GM23338 (cell line): Measurements from ENCODE around the gene LAMB1. TPM values are rescaled to one million over a fixed set of nuclear protein-coding genes. Genes with fewer than 3 reads are reported as not detected.

Experiments
- ATAC-seq: fragments of 200-7000 bp; cut with Tn5 transposase; 3 replicates; pipeline ENCODE4 v1.9.1; 2020
- DNase-seq: peaks from one replicate; pipeline ENCODE4 v3.0.0-alpha.2; 2015; ENCODE audit warnings: low spot score
- H2AFZ ChIP-seq: fragments of 200-600 bp; sonication (generic); 2 replicates; pipeline ENCODE4 v1.8.0; 2016; ENCODE audit warnings: antibody characterized with exemption, mild to moderate bottlenecking, moderate library complexity
- H3F3A ChIP-seq: fragments of 200-600 bp; sonication (generic); replicated peaks from 2 replicates; pipeline ENCODE4 v1.8.0; 2017; ENCODE audit warnings: antibody characterized with exemption, mixed run types, low read depth
- H3K27ac ChIP-seq: fragments of 200-600 bp; sonication (generic); 2 replicates; pipeline ENCODE4 v1.6.1; 2016; ENCODE audit warnings: low read depth
- H3K27me3 ChIP-seq: fragments of 200-600 bp; sonication (generic); 2 replicates; pipeline ENCODE4 v1.8.0; 2016; ENCODE audit warnings: mild to moderate bottlenecking, mixed run types, moderate library complexity; ENCODE audit not compliant: insufficient read depth
- H3K36me3 ChIP-seq: fragments of 200-600 bp; sonication (generic); 2 replicates; pipeline ENCODE4 v1.8.0; 2016; ENCODE audit warnings: mild to moderate bottlenecking; ENCODE audit not compliant: insufficient read depth
- H3K4me1 ChIP-seq: fragments of 200-600 bp; sonication (generic); 2 replicates; pipeline ENCODE4 v1.8.0; 2016; ENCODE audit warnings: mild to moderate bottlenecking, moderate library complexity; ENCODE audit not compliant: insufficient read depth
- H3K4me2 ChIP-seq: fragments of 200-600 bp; sonication (generic); 2 replicates; pipeline ENCODE4 v1.7.1; 2017; ENCODE audit warnings: mixed run types
- H3K4me3 ChIP-seq: fragments of 200-600 bp; sonication (generic); 2 replicates; pipeline ENCODE4 v1.6.1; 2016; ENCODE audit warnings: mixed run types
- H3K79me2 ChIP-seq: fragments of 200-600 bp; sonication (generic); replicated peaks from 2 replicates; pipeline ENCODE4 v1.8.0; 2017; ENCODE audit warnings: mild to moderate bottlenecking; ENCODE audit not compliant: insufficient read depth
- H3K9me2 ChIP-seq: fragments of 200-600 bp; sonication (generic); 2 replicates; pipeline ENCODE4 v1.8.0; 2017; ENCODE audit not compliant: insufficient read depth
- H4K20me1 ChIP-seq: fragments of 200-600 bp; sonication (generic); replicated peaks from 2 replicates; pipeline ENCODE4 v1.8.0; 2017; ENCODE audit warnings: mild to moderate bottlenecking; ENCODE audit not compliant: insufficient read depth
- H3K27ac Mint-ChIP-seq: 2 replicates; pipeline ENCODE4 v1.8.0; 2020; ENCODE audit warnings: inconsistent platforms, mild to moderate bottlenecking, moderate library complexity, mixed read lengths
- H3K27me3 Mint-ChIP-seq: 3 replicates; pipeline ENCODE4 v1.8.0; 2022; ENCODE audit warnings: low read depth, mild to moderate bottlenecking, moderate library complexity, mixed read lengths, inconsistent platforms; ENCODE audit not compliant: insufficient read depth, poor library complexity
- H3K36me3 Mint-ChIP-seq: 3 replicates; pipeline ENCODE4 v1.8.0; 2021; ENCODE audit warnings: low read depth, mild to moderate bottlenecking, inconsistent platforms, moderate library complexity, mixed read lengths
- H3K4me1 Mint-ChIP-seq: 3 replicates; pipeline ENCODE4 v1.8.0; 2020; ENCODE audit warnings: mild to moderate bottlenecking, inconsistent platforms, mixed read lengths
- H3K4me3 Mint-ChIP-seq: 3 replicates; pipeline ENCODE4 v1.8.0; 2021; ENCODE audit warnings: moderate library complexity, mild to moderate bottlenecking, inconsistent platforms, mixed read lengths
- H3K9me3 Mint-ChIP-seq: 3 replicates; pipeline ENCODE4 v1.8.0; 2020; ENCODE audit warnings: moderate library complexity, mild to moderate bottlenecking, inconsistent platforms, mixed read lengths
- CREB1 ChIP-seq: fragments of 250-450 bp; sonication (Bioruptor Pico); IDR thresholded peaks from 2 replicates; pipeline ENCODE4 v1.5.0; 2020; ENCODE audit warnings: low read depth, mild to moderate bottlenecking, moderate library complexity
- EZH2 ChIP-seq: fragments of 200-600 bp; sonication (generic); IDR thresholded peaks from one replicate; pipeline ENCODE4 v1.8.0; 2017; ENCODE audit warnings: antibody characterized with exemption, mild to moderate bottlenecking, low read depth; ENCODE audit not compliant: unreplicated experiment
- EZH2phosphoT487 ChIP-seq: fragments of 200-600 bp; sonication (generic); IDR thresholded peaks from one replicate; pipeline ENCODE4 v1.8.1; 2018; ENCODE audit warnings: antibody characterized with exemption; ENCODE audit not compliant: unreplicated experiment
- JUNB ChIP-seq: IDR thresholded peaks from one replicate; pipeline ENCODE4 v1.6.1; 2016; ENCODE audit warnings: antibody characterized with exemption; ENCODE audit not compliant: unreplicated experiment
- NANOG ChIP-seq: IDR thresholded peaks from 2 replicates; pipeline ENCODE4 v1.6.1; 2016; ENCODE audit warnings: antibody characterized with exemption, borderline replicate concordance
- POLR2AphosphoS5 ChIP-seq: IDR thresholded peaks from 2 replicates; pipeline ENCODE4 v1.6.1; 2016; ENCODE audit warnings: antibody characterized with exemption, low read depth
- STAT1 ChIP-seq: IDR thresholded peaks from one replicate; pipeline ENCODE4 v1.6.1; 2016; ENCODE audit warnings: antibody characterized with exemption; ENCODE audit not compliant: unreplicated experiment
- ZNF114 ChIP-seq: fragments of 250-450 bp; sonication (Bioruptor Pico); IDR thresholded peaks from 2 replicates; pipeline ENCODE4 v1.5.0; 2020; ENCODE audit warnings: mild to moderate bottlenecking, moderate library complexity
- ZNF331 ChIP-seq: fragments of 250-450 bp; sonication (Bioruptor Pico); IDR thresholded peaks from 2 replicates; pipeline ENCODE4 v1.5.0; 2020; ENCODE audit warnings: low read depth, mild to moderate bottlenecking, moderate library complexity
- polyA plus RNA-seq: library from polyadenylated mRNA; unstranded; fragments of >200 nt; fragmentation: Nextera tagmentation; extraction: Ambion mirVana; gene quantifications from 2 replicates; pipeline ENCODE4 v1.2.1, GENCODE V29; 2016
- total RNA-seq: library from RNA; depleted of rRNA; stranded (reverse); fragments of >200 nt; shearing (Covaris generic); gene quantifications from 2 replicates; pipeline ENCODE4 v1.2.3, GENCODE V29; 2014
- TF ChIP-seq, protein P1 (sequence below): IDR thresholded peaks from 2 replicates; pipeline ENCODE4 v1.6.1; 2016; ENCODE audit warnings: antibody characterized with exemption
- TF ChIP-seq, protein P2 (sequence below), 2 experiments: fragments of 200-600 bp in 1 of 2; sonication (generic) in 1 of 2; conservative IDR thresholded peaks; 2 replicates each; pipeline versions ENCODE4 v1.5.1 to v1.6.1; 2016 to 2017; ENCODE audit warnings: antibody characterized with exemption in 2 of 2, low read depth in 2 of 2, mild to moderate bottlenecking in 2 of 2, moderate library complexity in 1 of 2
- TF ChIP-seq, protein P3 (sequence below): fragments of 250-450 bp; sonication (Bioruptor Pico); IDR thresholded peaks from 2 replicates; pipeline ENCODE4 v1.5.0; 2020; ENCODE audit warnings: mild to moderate bottlenecking, moderate library complexity
- TF ChIP-seq, protein P4 (sequence below): IDR thresholded peaks from one replicate; pipeline ENCODE4 v1.6.1; 2018; ENCODE audit warnings: antibody characterized with exemption; ENCODE audit not compliant: unreplicated experiment

The LAMB1 gene
- total and polyA plus RNA-seq, 2 experiments from 2014 or later, result 53.5 to 57.8 TPM

DNA sequence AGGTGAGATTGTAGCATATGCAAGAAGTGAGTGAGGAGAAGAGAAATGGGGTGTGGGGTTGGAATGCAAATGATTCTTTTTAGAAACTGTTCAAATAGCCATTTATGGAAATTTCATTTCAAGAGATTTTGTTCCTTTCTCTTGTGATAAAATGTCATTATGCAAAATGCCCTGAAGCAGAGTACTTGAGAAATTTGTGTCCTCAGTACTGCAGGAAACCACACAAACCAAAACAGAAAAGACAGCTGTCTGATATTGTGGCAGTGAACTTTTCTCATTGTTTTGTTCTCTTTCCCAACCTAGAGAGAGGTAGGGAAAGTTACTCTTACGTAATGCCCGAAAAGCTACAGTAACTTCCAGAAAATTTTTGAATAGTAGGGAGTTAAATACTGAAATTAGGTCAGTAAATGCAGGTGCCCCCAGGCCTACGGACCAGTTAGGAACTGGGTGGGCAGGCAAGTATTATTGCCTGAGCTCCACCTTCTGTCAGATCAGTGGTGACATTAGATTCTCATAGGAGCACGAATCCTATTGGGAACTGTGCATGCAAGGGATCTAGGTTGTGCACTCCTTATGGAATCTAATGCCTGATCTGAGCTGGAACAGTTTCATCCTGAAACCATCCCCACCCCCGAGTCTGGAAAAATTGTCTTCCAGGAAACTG is 78.0 kb downstream of the LAMB1 start:
- TF ChIP-seq, protein P1, sequence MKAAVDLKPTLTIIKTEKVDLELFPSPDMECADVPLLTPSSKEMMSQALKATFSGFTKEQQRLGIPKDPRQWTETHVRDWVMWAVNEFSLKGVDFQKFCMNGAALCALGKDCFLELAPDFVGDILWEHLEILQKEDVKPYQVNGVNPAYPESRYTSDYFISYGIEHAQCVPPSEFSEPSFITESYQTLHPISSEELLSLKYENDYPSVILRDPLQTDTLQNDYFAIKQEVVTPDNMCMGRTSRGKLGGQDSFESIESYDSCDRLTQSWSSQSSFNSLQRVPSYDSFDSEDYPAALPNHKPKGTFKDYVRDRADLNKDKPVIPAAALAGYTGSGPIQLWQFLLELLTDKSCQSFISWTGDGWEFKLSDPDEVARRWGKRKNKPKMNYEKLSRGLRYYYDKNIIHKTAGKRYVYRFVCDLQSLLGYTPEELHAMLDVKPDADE, result no peak
- TF ChIP-seq NANOG (no peak), CREB1 (no peak), EZH2 (no peak), STAT1 (no peak), JUNB (no peak), ZNF114 (no peak), POLR2AphosphoS5 (no peak), EZH2phosphoT487 (no peak), ZNF331 (CRISPR knock-in tag) (no peak)
- TF ChIP-seq, protein P2, sequence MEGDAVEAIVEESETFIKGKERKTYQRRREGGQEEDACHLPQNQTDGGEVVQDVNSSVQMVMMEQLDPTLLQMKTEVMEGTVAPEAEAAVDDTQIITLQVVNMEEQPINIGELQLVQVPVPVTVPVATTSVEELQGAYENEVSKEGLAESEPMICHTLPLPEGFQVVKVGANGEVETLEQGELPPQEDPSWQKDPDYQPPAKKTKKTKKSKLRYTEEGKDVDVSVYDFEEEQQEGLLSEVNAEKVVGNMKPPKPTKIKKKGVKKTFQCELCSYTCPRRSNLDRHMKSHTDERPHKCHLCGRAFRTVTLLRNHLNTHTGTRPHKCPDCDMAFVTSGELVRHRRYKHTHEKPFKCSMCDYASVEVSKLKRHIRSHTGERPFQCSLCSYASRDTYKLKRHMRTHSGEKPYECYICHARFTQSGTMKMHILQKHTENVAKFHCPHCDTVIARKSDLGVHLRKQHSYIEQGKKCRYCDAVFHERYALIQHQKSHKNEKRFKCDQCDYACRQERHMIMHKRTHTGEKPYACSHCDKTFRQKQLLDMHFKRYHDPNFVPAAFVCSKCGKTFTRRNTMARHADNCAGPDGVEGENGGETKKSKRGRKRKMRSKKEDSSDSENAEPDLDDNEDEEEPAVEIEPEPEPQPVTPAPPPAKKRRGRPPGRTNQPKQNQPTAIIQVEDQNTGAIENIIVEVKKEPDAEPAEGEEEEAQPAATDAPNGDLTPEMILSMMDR (conservative IDR thresholded peaks at IDR 0.05; ENCODE audit: low read depth in 2 of 2), result no peak
- TF ChIP-seq, protein P3, sequence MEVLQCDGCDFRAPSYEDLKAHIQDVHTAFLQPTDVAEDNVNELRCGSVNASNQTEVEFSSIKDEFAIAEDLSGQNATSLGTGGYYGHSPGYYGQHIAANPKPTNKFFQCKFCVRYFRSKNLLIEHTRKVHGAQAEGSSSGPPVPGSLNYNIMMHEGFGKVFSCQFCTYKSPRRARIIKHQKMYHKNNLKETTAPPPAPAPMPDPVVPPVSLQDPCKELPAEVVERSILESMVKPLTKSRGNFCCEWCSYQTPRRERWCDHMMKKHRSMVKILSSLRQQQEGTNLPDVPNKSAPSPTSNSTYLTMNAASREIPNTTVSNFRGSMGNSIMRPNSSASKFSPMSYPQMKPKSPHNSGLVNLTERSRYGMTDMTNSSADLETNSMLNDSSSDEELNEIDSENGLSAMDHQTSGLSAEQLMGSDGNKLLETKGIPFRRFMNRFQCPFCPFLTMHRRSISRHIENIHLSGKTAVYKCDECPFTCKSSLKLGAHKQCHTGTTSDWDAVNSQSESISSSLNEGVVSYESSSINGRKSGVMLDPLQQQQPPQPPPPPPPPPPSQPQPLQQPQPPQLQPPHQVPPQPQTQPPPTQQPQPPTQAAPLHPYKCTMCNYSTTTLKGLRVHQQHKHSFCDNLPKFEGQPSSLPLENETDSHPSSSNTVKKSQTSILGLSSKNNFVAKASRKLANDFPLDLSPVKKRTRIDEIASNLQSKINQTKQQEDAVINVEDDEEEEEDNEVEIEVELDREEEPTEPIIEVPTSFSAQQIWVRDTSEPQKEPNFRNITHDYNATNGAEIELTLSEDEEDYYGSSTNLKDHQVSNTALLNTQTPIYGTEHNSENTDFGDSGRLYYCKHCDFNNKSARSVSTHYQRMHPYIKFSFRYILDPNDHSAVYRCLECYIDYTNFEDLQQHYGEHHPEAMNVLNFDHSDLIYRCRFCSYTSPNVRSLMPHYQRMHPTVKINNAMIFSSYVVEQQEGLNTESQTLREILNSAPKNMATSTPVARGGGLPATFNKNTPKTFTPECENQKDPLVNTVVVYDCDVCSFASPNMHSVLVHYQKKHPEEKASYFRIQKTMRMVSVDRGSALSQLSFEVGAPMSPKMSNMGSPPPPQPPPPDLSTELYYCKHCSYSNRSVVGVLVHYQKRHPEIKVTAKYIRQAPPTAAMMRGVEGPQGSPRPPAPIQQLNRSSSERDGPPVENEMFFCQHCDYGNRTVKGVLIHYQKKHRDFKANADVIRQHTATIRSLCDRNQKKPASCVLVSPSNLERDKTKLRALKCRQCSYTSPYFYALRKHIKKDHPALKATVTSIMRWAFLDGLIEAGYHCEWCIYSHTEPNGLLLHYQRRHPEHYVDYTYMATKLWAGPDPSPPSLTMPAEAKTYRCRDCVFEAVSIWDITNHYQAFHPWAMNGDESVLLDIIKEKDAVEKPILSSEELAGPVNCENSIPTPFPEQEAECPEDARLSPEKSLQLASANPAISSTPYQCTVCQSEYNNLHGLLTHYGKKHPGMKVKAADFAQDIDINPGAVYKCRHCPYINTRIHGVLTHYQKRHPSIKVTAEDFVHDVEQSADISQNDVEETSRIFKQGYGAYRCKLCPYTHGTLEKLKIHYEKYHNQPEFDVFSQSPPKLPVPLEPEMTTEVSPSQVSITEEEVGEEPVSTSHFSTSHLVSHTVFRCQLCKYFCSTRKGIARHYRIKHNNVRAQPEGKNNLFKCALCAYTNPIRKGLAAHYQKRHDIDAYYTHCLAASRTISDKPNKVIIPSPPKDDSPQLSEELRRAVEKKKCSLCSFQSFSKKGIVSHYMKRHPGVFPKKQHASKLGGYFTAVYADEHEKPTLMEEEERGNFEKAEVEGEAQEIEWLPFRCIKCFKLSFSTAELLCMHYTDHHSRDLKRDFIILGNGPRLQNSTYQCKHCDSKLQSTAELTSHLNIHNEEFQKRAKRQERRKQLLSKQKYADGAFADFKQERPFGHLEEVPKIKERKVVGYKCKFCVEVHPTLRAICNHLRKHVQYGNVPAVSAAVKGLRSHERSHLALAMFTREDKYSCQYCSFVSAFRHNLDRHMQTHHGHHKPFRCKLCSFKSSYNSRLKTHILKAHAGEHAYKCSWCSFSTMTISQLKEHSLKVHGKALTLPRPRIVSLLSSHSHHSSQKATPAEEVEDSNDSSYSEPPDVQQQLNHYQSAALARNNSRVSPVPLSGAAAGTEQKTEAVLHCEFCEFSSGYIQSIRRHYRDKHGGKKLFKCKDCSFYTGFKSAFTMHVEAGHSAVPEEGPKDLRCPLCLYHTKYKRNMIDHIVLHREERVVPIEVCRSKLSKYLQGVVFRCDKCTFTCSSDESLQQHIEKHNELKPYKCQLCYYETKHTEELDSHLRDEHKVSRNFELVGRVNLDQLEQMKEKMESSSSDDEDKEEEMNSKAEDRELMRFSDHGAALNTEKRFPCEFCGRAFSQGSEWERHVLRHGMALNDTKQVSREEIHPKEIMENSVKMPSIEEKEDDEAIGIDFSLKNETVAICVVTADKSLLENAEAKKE (CRISPR knock-in tag), result no peak
- TF ChIP-seq, protein P4, sequence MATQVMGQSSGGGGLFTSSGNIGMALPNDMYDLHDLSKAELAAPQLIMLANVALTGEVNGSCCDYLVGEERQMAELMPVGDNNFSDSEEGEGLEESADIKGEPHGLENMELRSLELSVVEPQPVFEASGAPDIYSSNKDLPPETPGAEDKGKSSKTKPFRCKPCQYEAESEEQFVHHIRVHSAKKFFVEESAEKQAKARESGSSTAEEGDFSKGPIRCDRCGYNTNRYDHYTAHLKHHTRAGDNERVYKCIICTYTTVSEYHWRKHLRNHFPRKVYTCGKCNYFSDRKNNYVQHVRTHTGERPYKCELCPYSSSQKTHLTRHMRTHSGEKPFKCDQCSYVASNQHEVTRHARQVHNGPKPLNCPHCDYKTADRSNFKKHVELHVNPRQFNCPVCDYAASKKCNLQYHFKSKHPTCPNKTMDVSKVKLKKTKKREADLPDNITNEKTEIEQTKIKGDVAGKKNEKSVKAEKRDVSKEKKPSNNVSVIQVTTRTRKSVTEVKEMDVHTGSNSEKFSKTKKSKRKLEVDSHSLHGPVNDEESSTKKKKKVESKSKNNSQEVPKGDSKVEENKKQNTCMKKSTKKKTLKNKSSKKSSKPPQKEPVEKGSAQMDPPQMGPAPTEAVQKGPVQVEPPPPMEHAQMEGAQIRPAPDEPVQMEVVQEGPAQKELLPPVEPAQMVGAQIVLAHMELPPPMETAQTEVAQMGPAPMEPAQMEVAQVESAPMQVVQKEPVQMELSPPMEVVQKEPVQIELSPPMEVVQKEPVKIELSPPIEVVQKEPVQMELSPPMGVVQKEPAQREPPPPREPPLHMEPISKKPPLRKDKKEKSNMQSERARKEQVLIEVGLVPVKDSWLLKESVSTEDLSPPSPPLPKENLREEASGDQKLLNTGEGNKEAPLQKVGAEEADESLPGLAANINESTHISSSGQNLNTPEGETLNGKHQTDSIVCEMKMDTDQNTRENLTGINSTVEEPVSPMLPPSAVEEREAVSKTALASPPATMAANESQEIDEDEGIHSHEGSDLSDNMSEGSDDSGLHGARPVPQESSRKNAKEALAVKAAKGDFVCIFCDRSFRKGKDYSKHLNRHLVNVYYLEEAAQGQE, result no peak
- H3K4me3 Mint-ChIP-seq, result no peak overlapping the region
- Histone ChIP-seq H3K4me3 (no peak overlapping the region), H3K4me2 (no peak overlapping the region), H3K79me2 (no peaks in the 10 kb centered on the region), H3K9me2 (no peaks in the 10 kb centered on the region), H3K27ac (no peak overlapping the region), H3F3A (no peaks in the 10 kb centered on the region), H2AFZ (no peak overlapping the region), H4K20me1 (0 out of 2 replicates have a peak, but pooled peaks cover 4% of the 10 kb centered on the region), H3K36me3 (peaks cover 12% of the 10 kb centered on the region), H3K27me3 (no peaks in the 10 kb centered on the region), H3K4me1 (peaks cover 28% of the 10 kb centered on the region)
- H3K27me3 Mint-ChIP-seq, result peaks cover 3% of the 10 kb centered on the region
- H3K27ac Mint-ChIP-seq, result no peak overlapping the region
- peaks cover 18% of the 10 kb centered on the region for H3K4me1 Mint-ChIP-seq
- no peaks in the 10 kb centered on the region for H3K9me3 Mint-ChIP-seq
- DNase-seq (no peak), ATAC-seq (no peak)
- H3K36me3 Mint-ChIP-seq, result peaks cover 58% of the 10 kb centered on the region; the same call in 2 of the 3 replicates
